Hematopoietic multipotent progenitor cell (in vitro differentiated cells): ENCODE results near the gene ZBED1. TPM values are rescaled to one million over a fixed set of nuclear protein-coding genes. Genes with fewer than 3 reads are reported as not detected.
"Not testable (repeated sequence)": the region's sequence is repeated elsewhere in the genome, so short reads cannot be mapped to it uniquely, and the experiment has no call there.

Experiments
- DNase-seq, 3 donors: peaks; one replicate each; pipeline ENCODE4 v3.0.0-alpha.2; 2011 to 2015; ENCODE audit warnings: low read depth in 2 of 3, low spot score in 2 of 3
- total RNA-seq: library from RNA; depleted of rRNA; stranded (reverse); fragments of >200 nt; gene quantifications from one replicate; pipeline ENCODE4 v1.2.3, GENCODE V29; 2012

The ZBED1 gene
- total RNA-seq, 1 donor: 55.7 TPM

GRCh38 chrX:2460048-2460447, 40.7 kb downstream of the ZBED1 start:
- not testable (repeated sequence) for DNase-seq

- no peak for DNase-seq
Observed at GRCh38 chrX:2458309-2458708, 42.5 kb downstream of the ZBED1 start.

GRCh38 chrX:2457289-2458133, 43.3 kb downstream of the ZBED1 start:
- no peak for DNase-seq

- DNase-seq: not testable (repeated sequence)
Observed at GRCh38 chrX:2456091-2456490, 44.7 kb downstream of the ZBED1 start.

- not testable (repeated sequence) for DNase-seq
Observed at GRCh38 chrX:2454620-2455019, 46.2 kb downstream of the ZBED1 start.

GRCh38 chrX:2452799-2453198, 48.0 kb downstream of the ZBED1 start:
- DNase-seq: no peak

- no peak for DNase-seq
Observed at GRCh38 chrX:2452317-2452784, 48.4 kb downstream of the ZBED1 start.

- DNase-seq: no peak
Observed at GRCh38 chrX:2451501-2452316, 49.1 kb downstream of the ZBED1 start.

GRCh38 chrX:2450681-2451080, 50.1 kb downstream of the ZBED1 start:
- DNase-seq: no peak

- DNase-seq: no peak
Observed at GRCh38 chrX:2449135-2449886, 51.5 kb downstream of the ZBED1 start.

- no peak for DNase-seq
Observed at GRCh38 chrX:2447484-2447883, 53.3 kb downstream of the ZBED1 start.

GRCh38 chrX:2446815-2447214, 54.0 kb downstream of the ZBED1 start:
- DNase-seq: no peak

GRCh38 chrX:2445662-2446623, 54.8 kb downstream of the ZBED1 start:
- DNase-seq: no peak

- no peak for DNase-seq
Observed at GRCh38 chrX:2442694-2443093, 58.1 kb downstream of the ZBED1 start.

GRCh38 chrX:2441466-2441865, 59.3 kb downstream of the ZBED1 start:
- DNase-seq: no peak

GRCh38 chrX:2439613-2440012, 61.2 kb downstream of the ZBED1 start:
- no peak for DNase-seq
